ENCODE results near the gene VEZT. TPM values are rescaled to one million over a fixed set of nuclear protein-coding genes. Genes with fewer than 3 reads are reported as not detected.

VEZT gene
- total RNA-seq, 1 donor from 2014 or later = 107 TPM

DNA sequence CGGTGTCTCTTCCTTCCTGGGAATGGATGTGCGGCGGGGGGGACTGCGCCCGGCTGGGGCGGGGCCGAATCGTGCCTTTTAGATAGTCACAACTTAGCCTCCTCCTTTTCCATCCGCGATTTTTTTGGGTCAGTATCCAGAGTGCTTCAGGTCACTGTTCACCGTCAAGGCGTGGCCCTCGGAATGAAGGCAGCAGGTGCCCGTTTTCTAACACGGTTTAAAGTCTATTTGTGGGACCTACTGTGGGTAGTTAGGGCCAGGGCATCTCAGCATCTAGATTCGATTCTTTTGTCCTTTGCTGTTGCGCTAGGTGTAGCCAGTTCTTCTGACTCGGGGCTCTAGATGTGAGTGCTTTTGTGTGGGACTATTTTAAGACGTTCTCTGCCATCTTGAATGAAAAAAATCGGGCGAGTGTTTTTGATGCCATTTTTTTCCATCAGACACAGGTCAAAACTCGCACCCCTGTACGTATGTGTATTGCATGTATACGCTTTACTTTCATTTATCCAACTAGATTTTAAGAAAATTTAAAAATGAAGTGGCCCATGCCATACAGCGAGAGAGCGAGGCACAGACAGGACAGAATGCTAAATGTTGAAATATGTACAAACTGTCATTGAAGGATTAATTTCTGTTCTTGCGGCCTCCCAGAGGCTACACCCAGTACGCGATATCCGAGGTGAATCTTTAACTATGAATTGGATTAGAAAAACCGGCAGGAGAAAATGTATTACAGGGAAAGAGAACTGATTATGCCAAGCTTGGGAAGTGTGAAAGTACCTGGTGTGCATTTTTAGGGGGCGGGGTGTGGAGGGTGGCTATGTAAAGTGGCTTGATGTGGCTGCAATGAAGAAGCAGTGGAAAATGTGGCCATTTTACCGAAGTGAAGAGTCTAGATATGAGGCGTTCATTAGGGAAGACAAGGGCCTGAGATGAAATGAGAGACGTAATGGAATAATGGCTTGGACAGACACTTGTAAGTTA, 835 bp downstream of the VEZT start:
- H3K4me1 Mint-ChIP-seq = peaks cover 44% of the 10 kb centered on the region
- H3K36me3 Mint-ChIP-seq = peaks cover 3% of the 10 kb centered on the region
- no peak for DNase-seq (ENCODE audit: low spot score in 2 of 2, unreplicated experiment in 2 of 2)
- peak overlapping the region; percentile 98 for H3K27ac Mint-ChIP-seq
- peak overlapping the region; percentile 91 for H3K4me3 Mint-ChIP-seq
- H3K9me3 Mint-ChIP-seq = no peaks in the 10 kb centered on the region
- no peaks in the 10 kb centered on the region for H3K27me3 Mint-ChIP-seq (ENCODE audit: low read depth)
- TF ChIP-seq, protein P1, sequence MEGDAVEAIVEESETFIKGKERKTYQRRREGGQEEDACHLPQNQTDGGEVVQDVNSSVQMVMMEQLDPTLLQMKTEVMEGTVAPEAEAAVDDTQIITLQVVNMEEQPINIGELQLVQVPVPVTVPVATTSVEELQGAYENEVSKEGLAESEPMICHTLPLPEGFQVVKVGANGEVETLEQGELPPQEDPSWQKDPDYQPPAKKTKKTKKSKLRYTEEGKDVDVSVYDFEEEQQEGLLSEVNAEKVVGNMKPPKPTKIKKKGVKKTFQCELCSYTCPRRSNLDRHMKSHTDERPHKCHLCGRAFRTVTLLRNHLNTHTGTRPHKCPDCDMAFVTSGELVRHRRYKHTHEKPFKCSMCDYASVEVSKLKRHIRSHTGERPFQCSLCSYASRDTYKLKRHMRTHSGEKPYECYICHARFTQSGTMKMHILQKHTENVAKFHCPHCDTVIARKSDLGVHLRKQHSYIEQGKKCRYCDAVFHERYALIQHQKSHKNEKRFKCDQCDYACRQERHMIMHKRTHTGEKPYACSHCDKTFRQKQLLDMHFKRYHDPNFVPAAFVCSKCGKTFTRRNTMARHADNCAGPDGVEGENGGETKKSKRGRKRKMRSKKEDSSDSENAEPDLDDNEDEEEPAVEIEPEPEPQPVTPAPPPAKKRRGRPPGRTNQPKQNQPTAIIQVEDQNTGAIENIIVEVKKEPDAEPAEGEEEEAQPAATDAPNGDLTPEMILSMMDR (IDR thresholded peaks at IDR 0.05; ENCODE audit: unreplicated experiment) = no peak

DNA sequence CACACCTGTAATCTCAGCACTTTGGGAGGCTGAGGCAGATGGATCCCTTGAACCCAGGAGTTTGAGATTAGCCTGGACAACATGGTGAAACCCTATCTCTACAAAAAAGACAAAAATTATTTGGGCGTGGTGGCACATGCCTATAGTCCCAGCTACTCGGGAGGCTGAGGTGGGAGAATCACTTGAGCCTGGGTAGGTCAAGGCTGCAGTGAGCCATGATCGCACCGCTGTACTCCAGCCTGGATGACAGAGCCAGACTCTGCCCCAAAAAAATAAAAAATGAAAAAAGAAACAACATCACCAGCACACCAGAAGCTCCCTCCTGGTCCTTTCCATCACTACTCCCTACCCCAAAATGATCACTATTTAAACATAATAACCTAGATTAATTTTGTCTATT, 2.6 kb downstream of the VEZT start:
- peaks cover 38% of the 10 kb centered on the region for H3K4me1 Mint-ChIP-seq
- H3K36me3 Mint-ChIP-seq = peaks cover 12% of the 10 kb centered on the region
- H3K4me3 Mint-ChIP-seq = peak overlapping the region; percentile 23
- TF ChIP-seq, protein P1 (IDR thresholded peaks at IDR 0.05; ENCODE audit: unreplicated experiment) = no peak
- DNase-seq (ENCODE audit: low spot score in 2 of 2, unreplicated experiment in 2 of 2) = no peak
- H3K27me3 Mint-ChIP-seq (ENCODE audit: low read depth) = no peaks in the 10 kb centered on the region
- H3K27ac Mint-ChIP-seq = peak overlapping the region; percentile 17
- no peaks in the 10 kb centered on the region for H3K9me3 Mint-ChIP-seq

DNA sequence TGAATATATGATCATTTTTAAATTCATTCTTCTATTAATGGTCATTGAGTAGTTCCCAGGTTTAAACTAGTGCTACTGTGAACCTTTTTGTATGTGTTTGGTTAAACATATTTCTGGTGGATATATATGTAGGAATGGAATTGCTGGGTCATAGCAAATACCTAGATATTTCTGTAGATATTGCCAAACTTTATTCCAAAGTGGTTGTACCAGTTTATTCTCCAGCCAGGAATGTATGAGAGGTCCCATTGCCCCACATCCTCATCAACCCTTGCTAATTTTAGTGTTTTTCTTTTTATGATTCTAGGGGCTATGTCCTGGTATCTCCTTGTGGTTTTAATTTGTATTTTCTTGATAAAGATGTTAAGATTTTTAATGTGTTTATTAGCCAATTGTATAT, 3.1 kb downstream of the VEZT start:
- Mint-ChIP-seq H3K27me3 (ENCODE audit: low read depth) (no peaks in the 10 kb centered on the region), H3K36me3 (peaks cover 12% of the 10 kb centered on the region), H3K9me3 (no peaks in the 10 kb centered on the region), H3K27ac (peak overlapping the region; percentile 17), H3K4me3 (peak overlapping the region; percentile 23), H3K4me1 (peaks cover 33% of the 10 kb centered on the region)
- no peak for DNase-seq (ENCODE audit: low spot score in 2 of 2, unreplicated experiment in 2 of 2)
- TF ChIP-seq, protein P1 (IDR thresholded peaks at IDR 0.05; ENCODE audit: unreplicated experiment) = no peak

DNA sequence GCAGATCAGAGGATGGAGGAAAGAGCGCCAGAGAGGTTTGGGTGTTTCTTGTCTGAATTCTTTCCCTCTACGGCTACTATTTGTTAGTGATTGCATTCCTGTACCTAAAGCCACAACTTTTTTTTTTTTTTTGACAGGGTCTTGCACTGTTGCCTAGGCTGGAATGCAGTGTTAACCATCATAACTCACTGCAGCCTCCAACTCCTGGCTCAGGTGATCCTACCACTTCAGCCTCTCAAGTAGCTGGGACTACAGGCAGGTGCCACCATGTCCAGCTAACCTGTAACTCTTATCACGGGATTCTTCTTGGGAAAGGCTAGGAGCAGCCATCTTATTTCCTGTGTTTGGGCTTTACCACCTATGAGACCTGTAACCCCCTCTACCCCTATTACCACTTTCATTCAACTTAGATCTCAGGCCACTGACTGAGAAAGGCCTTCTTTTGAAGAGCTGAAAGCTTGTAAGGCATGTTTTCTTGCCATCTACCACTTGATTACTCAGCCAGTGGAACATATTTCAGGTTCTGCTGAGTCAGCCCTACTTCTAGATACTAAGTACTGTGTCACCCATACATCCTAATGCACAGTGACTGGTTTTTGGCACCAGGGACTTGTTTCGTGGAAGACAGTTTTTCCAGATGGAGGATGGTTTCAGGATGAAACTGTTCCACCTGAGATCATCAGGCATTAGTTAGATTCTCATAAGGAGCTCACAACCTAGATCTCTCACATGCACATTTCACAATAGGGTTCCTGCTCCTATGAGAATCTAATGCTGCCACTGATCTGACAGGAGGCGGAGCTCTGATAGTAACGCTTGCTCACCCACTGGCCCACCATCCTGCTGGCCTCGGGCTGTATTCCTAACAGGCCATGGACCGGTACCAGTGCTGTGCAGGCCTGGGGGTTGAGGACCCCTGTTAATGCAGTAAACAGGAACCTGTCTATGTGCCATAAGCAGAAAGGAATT, 6.9 kb downstream of the VEZT start:
- Mint-ChIP-seq H3K27me3 (ENCODE audit: low read depth) (no peaks in the 10 kb centered on the region), H3K36me3 (peaks cover 15% of the 10 kb centered on the region), H3K27ac (no peak overlapping the region), H3K4me3 (no peak overlapping the region), H3K9me3 (no peaks in the 10 kb centered on the region), H3K4me1 (peaks cover 29% of the 10 kb centered on the region)
- no peak for DNase-seq (ENCODE audit: low spot score in 2 of 2, unreplicated experiment in 2 of 2)
- TF ChIP-seq, protein P1 (IDR thresholded peaks at IDR 0.05; ENCODE audit: unreplicated experiment) = no peak

DNA sequence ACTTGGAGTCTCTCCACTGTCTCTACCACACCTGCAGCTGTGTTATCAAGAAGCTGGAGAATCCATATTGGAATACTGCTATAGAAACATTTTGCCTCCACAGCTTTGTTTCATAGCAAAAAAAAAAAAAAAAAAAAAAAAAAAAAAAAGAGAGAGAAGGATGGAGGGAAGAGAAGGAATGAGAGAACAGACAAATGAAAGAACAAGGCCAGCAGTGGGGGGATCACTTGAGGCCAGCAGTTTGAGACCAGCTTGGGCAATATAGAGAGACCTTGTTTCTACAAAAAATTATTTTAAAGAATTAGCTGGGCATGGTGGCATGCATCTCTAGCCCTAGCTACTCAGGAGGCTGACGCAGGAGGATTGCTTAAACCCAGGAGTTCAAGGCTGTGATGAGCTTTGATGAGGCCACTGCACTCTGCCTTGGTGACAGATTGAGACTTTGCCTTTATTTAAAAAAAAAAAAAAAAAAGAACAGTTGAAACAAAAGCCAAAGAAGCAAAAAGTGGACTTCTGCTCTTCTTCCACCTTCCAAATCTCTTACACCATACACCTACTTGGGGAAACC, 8.1 kb downstream of the VEZT start:
- Mint-ChIP-seq H3K36me3 (peaks cover 15% of the 10 kb centered on the region), H3K9me3 (no peaks in the 10 kb centered on the region), H3K27me3 (ENCODE audit: low read depth) (no peaks in the 10 kb centered on the region), H3K27ac (no peak overlapping the region), H3K4me1 (peaks cover 22% of the 10 kb centered on the region), H3K4me3 (no peak overlapping the region)
- no peak for DNase-seq (ENCODE audit: low spot score in 2 of 2, unreplicated experiment in 2 of 2)
- TF ChIP-seq, protein P1 (IDR thresholded peaks at IDR 0.05; ENCODE audit: unreplicated experiment) = no peak
